B cell (primary cell): ENCODE measurements around the gene NEBL. TPM values are rescaled to one million over a fixed set of nuclear protein-coding genes. Genes with fewer than 3 reads are reported as not detected.

Source experiments
- ATAC-seq: fragments of 200-7000 bp; cut with Tn5 transposase; one replicate; pipeline ENCODE4 v1.10.0; 2021; ENCODE audit warnings: low read depth, mild to moderate bottlenecking, moderate number of reproducible peaks, moderate library complexity
- CTCF ChIA-PET: fragments of 350-600 bp; sonication (Branson Sonifier 250); formaldehyde crosslinking; loops from one replicate; lab custom pipeline; 2021; ENCODE audit warnings: antibody characterized with exemption, inconsistent platforms; lab: Charles Lee
- POLR2A ChIA-PET: fragments of 350-600 bp; sonication (Branson Sonifier 250); formaldehyde crosslinking; loops from one replicate; lab custom pipeline; 2021; ENCODE audit warnings: antibody characterized with exemption; lab: Charles Lee
- DNase-seq: peaks from one replicate; pipeline ENCODE4 v3.0.0; 2013
- H2AFZ ChIP-seq: 2 replicates; pipeline ENCODE4 v1.6.1; 2012; ENCODE audit warnings: mild to moderate bottlenecking, low read depth, low read length; ENCODE audit not compliant: insufficient read depth, poor library complexity, severe bottlenecking
- H3K27ac ChIP-seq, 2 donors: 1 replicate in 1 of 2; 2 replicates in 1 of 2; pipeline ENCODE4 v1.5.1; 2012 to 2013; ENCODE audit warnings: low read length in 2 of 2, mild to moderate bottlenecking in 2 of 2, moderate library complexity in 1 of 2
- H3K27me3 ChIP-seq, 4 experiments: fragments of 200-600 bp in 1 of 4; sonication (generic) in 1 of 4; replicated peaks in 1 of 4; 1 replicate in 2 of 4; 2 replicates in 2 of 4; pipeline versions ENCODE4 v1.6.1 to v1.7.0; 2013 to 2016; ENCODE audit warnings: low read length in 3 of 4, mild to moderate bottlenecking in 2 of 4, mixed read lengths in 1 of 4, moderate library complexity in 1 of 4; ENCODE audit not compliant: insufficient read depth in 4 of 4, control insufficient read depth in 3 of 4; ENCODE audit errors: control extremely low read depth in 1 of 4
- H3K36me3 ChIP-seq, 2 experiments: replicated peaks in 1 of 2; 1 replicate in 1 of 2; 2 replicates in 1 of 2; pipeline versions ENCODE4 v1.6.1 to v1.7.1; 2013; ENCODE audit warnings: low read length in 1 of 2; ENCODE audit not compliant: insufficient read depth in 2 of 2, control insufficient read depth in 1 of 2; ENCODE audit errors: control extremely low read depth in 1 of 2, extremely low read depth in 1 of 2
- H3K4me1 ChIP-seq, 2 donors: fragments of 200-600 bp in 1 of 2; sonication (generic) in 1 of 2; 1 replicate in 1 of 2; 2 replicates in 1 of 2; pipeline versions ENCODE4 v1.5.1 to v1.6.1; 2013 to 2017; ENCODE audit warnings: low read length in 2 of 2; ENCODE audit not compliant: control insufficient read depth in 2 of 2, insufficient read depth in 2 of 2
- H3K4me2 ChIP-seq: replicated peaks from 2 replicates; pipeline ENCODE3; 2012; ENCODE audit warnings: mild to moderate bottlenecking, low read depth, low read length; ENCODE audit not compliant: poor library complexity, severe bottlenecking
- H3K4me3 ChIP-seq, 5 experiments: fragments of 200-600 bp in 1 of 5; sonication (generic) in 1 of 5; 1 replicate in 3 of 5; 2 replicates in 2 of 5; pipeline versions ENCODE4 v1.5.1 to v1.7.0; 2011 to 2016; ENCODE audit warnings: low read length in 4 of 5, mild to moderate bottlenecking in 4 of 5, low read depth in 2 of 5, control low read depth in 1 of 5, moderate library complexity in 1 of 5; ENCODE audit not compliant: insufficient read depth in 1 of 5; ENCODE audit errors: control extremely low read depth in 1 of 5, extremely low read depth in 1 of 5
- H3K79me2 ChIP-seq: fragments of 200-600 bp; sonication (generic); one replicate; pipeline ENCODE4 v1.6.0; 2016; ENCODE audit warnings: low read length; ENCODE audit not compliant: control insufficient read depth, insufficient read depth
- H3K9ac ChIP-seq: fragments of 200-600 bp; sonication (generic); 2 replicates; pipeline ENCODE4 v1.6.1; 2017; ENCODE audit warnings: mild to moderate bottlenecking, low read length, moderate library complexity
- H3K9me3 ChIP-seq, 3 donors: one replicate each; pipeline versions ENCODE4 v1.6.1 to v1.7.1; 2013; ENCODE audit warnings: low read length in 2 of 3; ENCODE audit not compliant: control insufficient read depth in 2 of 3, insufficient read depth in 1 of 3; ENCODE audit errors: control extremely low read depth in 1 of 3
- H4K20me1 ChIP-seq: 2 replicates; pipeline ENCODE4 v1.6.0; 2012; ENCODE audit warnings: mild to moderate bottlenecking, low read length; ENCODE audit not compliant: insufficient read depth, control insufficient read depth, poor library complexity, severe bottlenecking
- H3K27ac Mint-ChIP-seq: one replicate; pipeline ENCODE4 v1.8.0; 2021; ENCODE audit warnings: mixed read lengths
- H3K27me3 Mint-ChIP-seq: one replicate; pipeline ENCODE4 v1.8.0; 2021; ENCODE audit warnings: mixed read lengths
- H3K4me1 Mint-ChIP-seq: one replicate; pipeline ENCODE4 v1.8.0; 2021; ENCODE audit warnings: mixed read lengths
- H3K4me3 Mint-ChIP-seq: one replicate; pipeline ENCODE4 v1.8.0; 2021; ENCODE audit warnings: mixed read lengths
- H3K9me3 Mint-ChIP-seq: one replicate; pipeline ENCODE4 v1.8.0; 2022; ENCODE audit warnings: mixed read lengths; ENCODE audit not compliant: insufficient read depth
- CTCF ChIP-seq: fragments of 200-600 bp; IDR thresholded peaks from one replicate; pipeline ENCODE4 v1.8.0; 2022; ENCODE audit warnings: antibody characterized with exemption, mild to moderate bottlenecking
- EZH2 ChIP-seq: IDR thresholded peaks from 2 replicates; pipeline ENCODE4 v1.6.1; 2012; ENCODE audit warnings: borderline replicate concordance, low read depth, mild to moderate bottlenecking, moderate library complexity, low read length; ENCODE audit not compliant: insufficient read depth, poor library complexity, severe bottlenecking
- WGBS: methylation state at CpG from one replicate; pipeline ENCODE4 v1.1.5; 2013; ENCODE audit warnings: missing lambda C conversion rate; ENCODE audit not compliant: insufficient coverage; 5-methylcytosine and 5-hydroxymethylcytosine counted together
- intact Hi-C: fragments of 100-400 bp; cut with micrococcal nuclease; formaldehyde crosslinking; loops from one replicate; pipeline ENCODE4 v1.10.0; 2022
- polyA plus RNA-seq: library from polyadenylated mRNA; depleted of rRNA; stranded (reverse); fragments of >200 nt; gene quantifications from 2 replicates; pipeline ENCODE4 v1.2.3, GENCODE V29; 2012
- total RNA-seq, 2 donors: library from RNA; stranded (reverse); fragments of 120-200 nt in 1 of 2; gene quantifications; 1 replicate in 1 of 2; 2 replicates in 1 of 2; pipeline versions ENCODE4 v1.2.3 to v1.2.4, GENCODE V29; 2013 to 2022

The NEBL gene
- total and polyA plus RNA-seq, 2 donors (not counting 1 experiment from before 2014, with no cell fraction given): not detected

GRCh38 chr10:20834825-20835224, 62.3 kb downstream of the NEBL start:
- no peak for DNase-seq

GRCh38 chr10:20822825-20823224, 74.3 kb downstream of the NEBL start:
- POLR2A ChIA-PET: no interaction called here
- ATAC-seq: no peak

More at GRCh38 chr10:20834825-20835224, 62.3 kb downstream of the NEBL start:
- Histone ChIP-seq H2AFZ (no peak overlapping the region), H3K9ac (no peak overlapping the region), H3K27ac (no peak overlapping the region), H3K27me3 (no peaks in the 10 kb centered on the region), H3K36me3 (no peaks in the 10 kb centered on the region), H3K79me2 (no peaks in the 10 kb centered on the region), H4K20me1 (no peaks in the 10 kb centered on the region), H3K4me1 (no peaks in the 10 kb centered on the region), H3K4me3 (no peak overlapping the region), H3K9me3 (no peaks in the 10 kb centered on the region), H3K4me2 (no peak overlapping the region)
- H3K27ac Mint-ChIP-seq: no peak overlapping the region
- no peak overlapping the region for H3K4me3 Mint-ChIP-seq
- peaks cover 2% of the 10 kb centered on the region for H3K9me3 Mint-ChIP-seq
- H3K27me3 Mint-ChIP-seq: no peaks in the 10 kb centered on the region
- CTCF ChIA-PET: no interaction called here
- intact Hi-C loops: no loop called here
- ATAC-seq: no peak
- POLR2A ChIA-PET: no interaction called here
- no peak for TF ChIP-seq EZH2
- no peak for TF ChIP-seq CTCF
- no peaks in the 10 kb centered on the region for H3K4me1 Mint-ChIP-seq
- WGBS: no CpG with 5 or more reads among the region's 2 CpGs

More at GRCh38 chr10:20822825-20823224, 74.3 kb downstream of the NEBL start:
- Histone ChIP-seq H2AFZ (no peak overlapping the region), H3K27me3 (no peaks in the 10 kb centered on the region), H3K4me2 (no peak overlapping the region), H3K36me3 (no peaks in the 10 kb centered on the region), H3K9me3 (no peaks in the 10 kb centered on the region), H3K9ac (no peak overlapping the region), H4K20me1 (no peaks in the 10 kb centered on the region), H3K79me2 (no peaks in the 10 kb centered on the region), H3K4me1 (no peaks in the 10 kb centered on the region), H3K27ac (no peak overlapping the region), H3K4me3 (no peak overlapping the region)
- intact Hi-C loops: no loop called here
- no peaks in the 10 kb centered on the region for H3K4me1 Mint-ChIP-seq
- peaks cover 3% of the 10 kb centered on the region for H3K9me3 Mint-ChIP-seq
- DNase-seq: no peak
- CTCF ChIA-PET: no interaction called here
- H3K27ac Mint-ChIP-seq: no peak overlapping the region
- no peaks in the 10 kb centered on the region for H3K27me3 Mint-ChIP-seq
- TF ChIP-seq CTCF: no peak
- TF ChIP-seq EZH2: no peak
- WGBS: no CpG with 5 or more reads among the region's 4 CpGs
- no peak overlapping the region for H3K4me3 Mint-ChIP-seq
